Calu3 (cell line): ENCODE data around the gene NOL9. TPM values are rescaled to one million over a fixed set of nuclear protein-coding genes. Genes with fewer than 3 reads are reported as not detected.

ENCODE experiments used
- BruUV-seq: library from RNA; stranded (reverse); fragments of 400-500 nt; replicated peaks from 2 replicates; lab custom pipeline; 2021; lab: Mats Ljungman, UMichigan
- CTCF ChIA-PET: fragments of 300-600 bp; sonication (Branson Sonifier 250); formaldehyde crosslinking; loops from one replicate; lab custom pipeline; 2022; ENCODE audit warnings: antibody characterized with exemption; lab: Charles Lee
- DNase-seq: peaks from one replicate; pipeline ENCODE4 v3.0.0; 2022
- H3K27ac Mint-ChIP-seq: one replicate; pipeline ENCODE4 v1.8.0; 2022; ENCODE audit warnings: mixed read lengths; ENCODE audit not compliant: unreplicated experiment
- H3K27me3 Mint-ChIP-seq: one replicate; pipeline ENCODE4 v1.8.0; 2022; ENCODE audit warnings: mixed read lengths; ENCODE audit not compliant: unreplicated experiment
- H3K36me3 Mint-ChIP-seq: one replicate; pipeline ENCODE4 v1.8.0; 2022; ENCODE audit warnings: mild to moderate bottlenecking, moderate library complexity, mixed read lengths; ENCODE audit not compliant: insufficient read depth, unreplicated experiment
- H3K4me1 Mint-ChIP-seq: one replicate; pipeline ENCODE4 v1.8.0; 2022; ENCODE audit warnings: mild to moderate bottlenecking, low read depth, mixed read lengths; ENCODE audit not compliant: unreplicated experiment
- H3K4me3 Mint-ChIP-seq: one replicate; pipeline ENCODE4 v1.8.0; 2022; ENCODE audit warnings: mild to moderate bottlenecking, low read depth, moderate library complexity, mixed read lengths; ENCODE audit not compliant: unreplicated experiment
- H3K9me3 Mint-ChIP-seq: one replicate; pipeline ENCODE4 v1.8.0; 2022; ENCODE audit warnings: low read depth, mixed read lengths; ENCODE audit not compliant: unreplicated experiment
- CTCF ChIP-seq: fragments of 200-600 bp; IDR thresholded peaks from one replicate; pipeline ENCODE4 v1.8.0; 2022; ENCODE audit warnings: antibody characterized with exemption; ENCODE audit not compliant: unreplicated experiment
- intact Hi-C: fragments of 100-400 bp; cut with micrococcal nuclease; formaldehyde crosslinking; loops from one replicate; pipeline ENCODE4 v1.10.0; 2022; ENCODE audit not compliant: unreplicated experiment
- total RNA-seq: library from RNA; stranded (reverse); gene quantifications from 2 replicates; pipeline ENCODE4 v1.2.3, GENCODE V29; 2022

NOL9 gene
- total RNA-seq, 1 experiment from 2014 or later = 30.4 TPM

DNA sequence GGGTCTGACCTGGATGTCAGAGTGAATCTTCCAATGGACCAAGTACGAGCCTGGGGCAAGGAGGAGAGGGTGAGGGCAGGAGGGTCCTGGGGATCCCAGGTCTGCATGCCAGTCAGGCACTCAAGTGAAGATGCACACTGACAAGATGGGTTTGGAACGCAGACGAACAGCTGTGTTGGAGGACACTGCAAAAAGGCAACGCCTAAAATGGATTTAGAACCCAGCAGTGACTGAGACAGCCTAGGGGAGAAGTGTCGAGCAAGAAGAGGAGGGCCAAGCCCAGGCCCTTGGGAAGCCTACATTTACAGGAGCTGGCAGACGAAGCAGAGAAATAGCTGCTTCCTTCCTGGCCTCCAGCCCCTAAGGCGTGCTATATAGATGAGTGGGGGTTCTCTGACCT is 25.8 kb downstream of the NOL9 start:
- CTCF ChIA-PET = no interaction called here
- Mint-ChIP-seq H3K36me3 (peaks cover 31% of the 10 kb centered on the region), H3K9me3 (no peaks in the 10 kb centered on the region), H3K4me3 (no peak overlapping the region), H3K27me3 (no peaks in the 10 kb centered on the region), H3K4me1 (no peaks in the 10 kb centered on the region), H3K27ac (no peak overlapping the region)
- no peak for DNase-seq
- intact Hi-C loops = no loop called here
- no TSS peak for BruUV-seq
- TF ChIP-seq CTCF = no peak

DNA sequence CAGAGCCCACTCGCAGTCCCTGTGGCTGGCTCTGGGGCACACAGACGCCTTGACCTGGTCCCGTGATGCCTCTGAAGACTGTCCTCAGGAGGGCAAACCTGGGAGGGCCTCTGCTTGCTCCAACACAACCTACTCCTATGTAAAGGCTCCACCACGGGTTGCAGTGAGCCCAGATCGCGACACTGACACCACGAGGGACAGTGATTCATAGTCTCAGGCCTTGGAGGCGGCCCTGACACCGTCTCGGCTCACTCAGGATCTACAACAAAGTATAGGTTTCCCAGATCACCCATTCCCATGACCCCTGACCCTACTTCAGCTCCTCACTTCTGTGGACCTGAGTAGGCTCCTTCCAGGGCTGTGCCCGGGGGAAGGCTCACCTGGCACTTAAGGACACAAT is 28.0 kb downstream of the NOL9 start:
- peaks cover 26% of the 10 kb centered on the region for H3K36me3 Mint-ChIP-seq
- CTCF ChIA-PET = no interaction called here
- H3K27ac Mint-ChIP-seq = no peak overlapping the region

DNA sequence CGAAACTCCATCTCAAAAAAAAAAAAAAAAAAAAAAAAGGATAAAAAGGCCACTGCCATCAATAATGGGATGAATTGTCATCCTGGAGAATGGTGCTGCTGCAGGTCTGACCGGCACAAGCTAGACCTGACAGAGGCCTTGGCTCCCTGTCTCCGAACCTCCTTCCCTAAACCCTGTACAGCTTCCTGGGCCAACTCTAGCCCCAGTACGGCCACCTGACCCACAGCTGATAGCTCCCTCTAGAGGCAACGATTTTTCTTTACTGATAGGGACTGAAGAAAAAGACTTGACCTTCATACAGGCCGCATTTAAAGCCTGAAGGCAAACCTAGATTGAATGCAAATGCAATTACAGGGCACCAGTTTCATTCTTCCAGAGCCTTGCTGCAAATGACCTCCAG is 30.7 kb downstream of the NOL9 start:
- Mint-ChIP-seq H3K36me3 (peaks cover 26% of the 10 kb centered on the region), H3K27ac (no peak overlapping the region), H3K4me3 (no peak overlapping the region), H3K9me3 (no peaks in the 10 kb centered on the region), H3K4me1 (no peaks in the 10 kb centered on the region), H3K27me3 (no peaks in the 10 kb centered on the region)
- no peak for TF ChIP-seq CTCF
- intact Hi-C loops = no loop called here
- no TSS peak for BruUV-seq
- no peak for DNase-seq
- CTCF ChIA-PET = interaction anchor here (0.6 kb wide), 1 partner anchor 264 kb away, joined by 3 read pairs; no protein-coding TSS in a partner anchor

More for the DNA sequence above, 28.0 kb downstream of the NOL9 start:
- BruUV-seq = no TSS peak
- Mint-ChIP-seq H3K9me3 (no peaks in the 10 kb centered on the region), H3K4me3 (no peak overlapping the region), H3K27me3 (no peaks in the 10 kb centered on the region), H3K4me1 (no peaks in the 10 kb centered on the region)
- TF ChIP-seq CTCF = no peak
- DNase-seq = no peak
- intact Hi-C loops = no loop called here

- intact Hi-C loops = no loop called here
- no TSS peak for BruUV-seq
- DNase-seq = no peak
- Mint-ChIP-seq H3K36me3 (peaks cover 11% of the 10 kb centered on the region), H3K4me1 (no peaks in the 10 kb centered on the region), H3K27me3 (no peaks in the 10 kb centered on the region), H3K4me3 (no peak overlapping the region), H3K27ac (no peak overlapping the region), H3K9me3 (no peaks in the 10 kb centered on the region)
- CTCF ChIA-PET = no interaction called here
- TF ChIP-seq CTCF = no peak
Observed at GRCh38 chr1:6521536-6521935, 32.8 kb downstream of the NOL9 start.
